HG03432 (cell line): ENCODE results near the gene RBM20.
A peak's percentile ranks its signal among the peaks of the same experiment; 100 is the strongest.
"Not testable (repeated sequence)": the region's sequence is repeated elsewhere in the genome, so short reads cannot be mapped to it uniquely, and the experiment has no call there.

Experiments used
- ATAC-seq: cut with Tn5 transposase; IDR thresholded peaks from one replicate; pipeline ENCODE4 v1.9.1; 2021; ENCODE audit warnings: mild to moderate bottlenecking, moderate library complexity; ENCODE audit not compliant: unreplicated experiment

RBM20 gene

GRCh38 chr10:110700947-110701616 is 56.9 kb downstream of the RBM20 start:
- ATAC-seq, result no peak

GRCh38 chr10:110701617-110701971 is 57.5 kb downstream of the RBM20 start:
- no peak for ATAC-seq

GRCh38 chr10:110704070-110704469 is 59.9 kb downstream of the RBM20 start:
- ATAC-seq, result no peak

GRCh38 chr10:110704906-110705476 is 60.9 kb downstream of the RBM20 start:
- no peak for ATAC-seq

- not testable (repeated sequence) for ATAC-seq
These were observed 61.5 kb downstream of the RBM20 start for GRCh38 chr10:110705596-110705995.

- ATAC-seq, result no peak
These were observed 62.6 kb downstream of the RBM20 start for GRCh38 chr10:110706690-110707098.

GRCh38 chr10:110708776-110709443 is 64.8 kb downstream of the RBM20 start:
- ATAC-seq, result no peak

GRCh38 chr10:110709444-110709828 is 65.3 kb downstream of the RBM20 start:
- no peak for ATAC-seq

- no peak for ATAC-seq
These were observed 65.9 kb downstream of the RBM20 start for GRCh38 chr10:110709964-110710587.

GRCh38 chr10:110710621-110711020 is 66.5 kb downstream of the RBM20 start:
- ATAC-seq, result no peak

- peak; percentile 47 for ATAC-seq
These were observed 67.2 kb downstream of the RBM20 start for GRCh38 chr10:110711382-110711781.

- no peak for ATAC-seq
These were observed 70.2 kb downstream of the RBM20 start for GRCh38 chr10:110714356-110714755.

GRCh38 chr10:110717781-110718589 is 73.8 kb downstream of the RBM20 start:
- ATAC-seq, result peak; percentile 71

- no peak for ATAC-seq
These were observed 77.4 kb downstream of the RBM20 start for GRCh38 chr10:110721406-110722038.

- ATAC-seq, result peak; percentile 49
These were observed 79.2 kb downstream of the RBM20 start for GRCh38 chr10:110723224-110723891.

GRCh38 chr10:110724116-110724921 is 80.2 kb downstream of the RBM20 start:
- ATAC-seq, result peak; percentile 77

- no peak for ATAC-seq
These were observed 80.8 kb downstream of the RBM20 start for GRCh38 chr10:110724937-110725336.

- no peak for ATAC-seq
These were observed 81.9 kb downstream of the RBM20 start for GRCh38 chr10:110725801-110726630.
